Right atrium auricular region (tissue), 2 donors: ENCODE measurements around the gene GMPR. TPM values are rescaled to one million over a fixed set of nuclear protein-coding genes. Genes with fewer than 3 reads are reported as not detected.

Source experiments
- DNase-seq: peaks from one replicate; pipeline ENCODE4 v3.0.0-alpha.2; 2019; ENCODE audit warnings: low spot score
- H3K27ac ChIP-seq, 2 donors: fragments of 200-600 bp; sonication (generic); 1 replicate in 1 of 2; 2 replicates in 1 of 2; pipeline ENCODE4 v1.5.1; 2016 to 2019
- H3K27me3 ChIP-seq, 2 donors: fragments of 200-600 bp; sonication (generic); one replicate each; pipeline versions ENCODE4 v1.5.1 to v1.6.0; 2017 to 2019
- H3K36me3 ChIP-seq: fragments of 200-600 bp; sonication (generic); one replicate; pipeline ENCODE4 v1.5.1; 2016
- H3K4me1 ChIP-seq, 2 donors: fragments of 200-600 bp; sonication (generic); one replicate each; pipeline versions ENCODE4 v1.5.1 to v1.6.0; 2017 to 2019
- H3K4me3 ChIP-seq, 2 donors: fragments of 200-600 bp; sonication (generic); 1 replicate in 1 of 2; 2 replicates in 1 of 2; pipeline ENCODE4 v1.5.1; 2017 to 2019; ENCODE audit warnings: mild to moderate bottlenecking in 1 of 2, moderate library complexity in 1 of 2
- H3K9me3 ChIP-seq, 2 donors: fragments of 200-600 bp; sonication (generic); one replicate each; pipeline ENCODE4 v1.5.1; 2019
- CTCF ChIP-seq, 2 donors: fragments of 200-600 bp; sonication (generic); IDR thresholded peaks; one replicate each; pipeline ENCODE4 v1.5.1; 2019; ENCODE audit warnings: antibody characterized with exemption in 2 of 2
- total RNA-seq, 2 donors: library from RNA; depleted of rRNA; stranded (reverse); fragments of >200 nt; gene quantifications; one replicate each; pipeline ENCODE4 v1.1.0, GENCODE V29; 2016

GMPR gene
- total RNA-seq, 2 donors from 2014 or later = 70.1 to 89.5 TPM

- H3K27me3 ChIP-seq = no peaks in the 10 kb centered on the region
- no peak overlapping the region for H3K4me3 ChIP-seq
- H3K9me3 ChIP-seq = no peaks in the 10 kb centered on the region
- H3K36me3 ChIP-seq = peaks cover 18% of the 10 kb centered on the region
- no peak overlapping the region for H3K27ac ChIP-seq
- no peak for TF ChIP-seq CTCF (IDR thresholded peaks at IDR 0.05)
- no peaks in the 10 kb centered on the region for H3K4me1 ChIP-seq
- DNase-seq = no peak
These were observed 56.0 kb downstream of the GMPR start for GRCh38 chr6:16294371-16294770.

GRCh38 chr6:16295060-16295459 is 56.7 kb downstream of the GMPR start:
- no peaks in the 10 kb centered on the region for H3K4me1 ChIP-seq
- H3K27me3 ChIP-seq = no peaks in the 10 kb centered on the region
- TF ChIP-seq CTCF (IDR thresholded peaks at IDR 0.05) = no peak
- H3K27ac ChIP-seq = no peak overlapping the region
- no peaks in the 10 kb centered on the region for H3K9me3 ChIP-seq
- H3K36me3 ChIP-seq = peaks cover 17% of the 10 kb centered on the region
- DNase-seq = no peak
- H3K4me3 ChIP-seq = no peak overlapping the region

GRCh38 chr6:16295471-16295870 is 57.1 kb downstream of the GMPR start:
- no peaks in the 10 kb centered on the region for H3K9me3 ChIP-seq
- no peak overlapping the region for H3K27ac ChIP-seq
- H3K4me3 ChIP-seq = no peak overlapping the region
- peaks cover 17% of the 10 kb centered on the region for H3K36me3 ChIP-seq
- no peak for DNase-seq
- H3K27me3 ChIP-seq = no peaks in the 10 kb centered on the region
- H3K4me1 ChIP-seq = no peaks in the 10 kb centered on the region
- TF ChIP-seq CTCF (IDR thresholded peaks at IDR 0.05) = no peak

GRCh38 chr6:16296061-16296670 is 57.8 kb downstream of the GMPR start:
- H3K4me3 ChIP-seq = no peak overlapping the region
- H3K27ac ChIP-seq = no peak overlapping the region
- H3K27me3 ChIP-seq = no peaks in the 10 kb centered on the region
- peaks cover 17% of the 10 kb centered on the region for H3K36me3 ChIP-seq
- no peak for DNase-seq
- H3K4me1 ChIP-seq = no peaks in the 10 kb centered on the region
- no peak for TF ChIP-seq CTCF (IDR thresholded peaks at IDR 0.05)
- no peaks in the 10 kb centered on the region for H3K9me3 ChIP-seq

GRCh38 chr6:16299861-16300260 is 61.5 kb downstream of the GMPR start:
- no peak for DNase-seq
- Histone ChIP-seq H3K36me3 (peaks cover 19% of the 10 kb centered on the region), H3K9me3 (no peaks in the 10 kb centered on the region), H3K27ac (no peak overlapping the region), H3K4me1 (peaks cover 0 to 5% of the 10 kb centered on the region in 2 donors), H3K4me3 (no peak overlapping the region), H3K27me3 (no peaks in the 10 kb centered on the region)
- no peak for TF ChIP-seq CTCF (IDR thresholded peaks at IDR 0.05)

GRCh38 chr6:16301511-16301910 is 63.1 kb downstream of the GMPR start:
- TF ChIP-seq CTCF (IDR thresholded peaks at IDR 0.05) = no peak
- no peaks in the 10 kb centered on the region for H3K27me3 ChIP-seq
- no peak overlapping the region for H3K27ac ChIP-seq
- DNase-seq = no peak
- H3K4me1 ChIP-seq = peaks cover 0 to 5% of the 10 kb centered on the region in 2 donors
- H3K4me3 ChIP-seq = no peak overlapping the region
- no peaks in the 10 kb centered on the region for H3K9me3 ChIP-seq
- peaks cover 26% of the 10 kb centered on the region for H3K36me3 ChIP-seq
